Middle frontal gyrus (tissue), 1 donor: ENCODE results near the gene RIPOR3.
"Not testable (repeated sequence)": the region's sequence is repeated elsewhere in the genome, so short reads cannot be mapped to it uniquely, and the experiment has no call there.

Experiments used
- DNase-seq: peaks from one replicate; pipeline ENCODE4 v3.0.0-alpha.2; 2015; ENCODE audit warnings: low spot score; ENCODE audit errors: extremely low spot score

Gene RIPOR3

DNA sequence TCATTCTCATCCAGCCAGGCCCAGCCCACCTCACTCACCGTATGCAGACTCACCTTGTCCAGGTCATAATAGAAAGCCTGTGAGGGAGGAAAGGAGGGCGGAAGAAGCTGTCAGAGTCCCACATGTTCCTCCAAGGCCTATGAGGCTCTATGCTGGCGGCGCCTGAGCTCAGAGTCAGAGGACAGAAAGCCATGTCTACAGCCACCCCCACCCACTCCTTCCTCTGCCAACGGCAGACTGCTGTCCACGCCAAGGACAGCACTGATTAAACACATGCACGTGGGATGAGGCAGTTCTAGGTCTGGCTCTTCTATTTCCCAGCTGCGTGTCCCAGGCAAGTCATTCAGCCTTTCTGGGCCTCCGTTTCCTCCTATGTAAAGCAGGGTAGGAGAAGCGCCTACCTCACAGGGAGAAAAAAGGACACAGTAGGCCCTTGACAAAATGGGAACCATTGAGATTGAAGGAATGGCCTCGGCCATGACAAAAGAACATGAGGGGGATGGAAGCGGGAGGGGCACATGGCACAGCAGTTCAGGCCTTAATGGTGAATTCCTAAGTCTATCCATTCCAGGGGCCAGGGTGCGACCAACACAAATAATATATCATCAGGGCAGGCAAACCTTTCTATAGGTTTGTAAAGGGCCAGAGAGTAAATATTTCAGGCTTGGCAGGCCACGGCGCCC, 80.1 kb downstream of the RIPOR3 start:
- DNase-seq, result no peak

DNA sequence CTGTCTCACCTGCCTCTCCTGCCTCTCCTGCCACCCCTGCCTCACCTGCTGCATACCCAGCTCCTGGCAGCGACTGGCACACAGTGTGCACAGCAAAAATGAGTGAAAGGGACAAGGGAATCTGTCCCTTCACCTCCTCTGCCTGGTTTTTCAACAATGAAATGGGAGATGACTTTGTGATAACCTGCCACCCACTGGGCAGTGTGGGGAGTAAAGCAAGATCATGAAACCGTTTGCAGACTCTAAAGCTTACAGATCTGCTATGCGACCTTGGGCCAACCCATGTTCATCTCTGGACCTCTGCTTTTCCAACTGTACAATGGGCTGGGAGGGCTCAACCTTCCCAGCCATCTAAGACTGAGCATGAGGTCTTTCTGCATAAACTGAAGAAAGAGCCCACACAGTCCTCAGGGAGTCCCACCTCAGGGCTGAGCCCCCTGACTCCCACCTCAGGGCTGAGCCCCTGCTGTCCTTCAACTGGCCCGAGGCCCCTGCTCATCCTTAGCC, 81.1 kb downstream of the RIPOR3 start:
- no peak for DNase-seq

DNA sequence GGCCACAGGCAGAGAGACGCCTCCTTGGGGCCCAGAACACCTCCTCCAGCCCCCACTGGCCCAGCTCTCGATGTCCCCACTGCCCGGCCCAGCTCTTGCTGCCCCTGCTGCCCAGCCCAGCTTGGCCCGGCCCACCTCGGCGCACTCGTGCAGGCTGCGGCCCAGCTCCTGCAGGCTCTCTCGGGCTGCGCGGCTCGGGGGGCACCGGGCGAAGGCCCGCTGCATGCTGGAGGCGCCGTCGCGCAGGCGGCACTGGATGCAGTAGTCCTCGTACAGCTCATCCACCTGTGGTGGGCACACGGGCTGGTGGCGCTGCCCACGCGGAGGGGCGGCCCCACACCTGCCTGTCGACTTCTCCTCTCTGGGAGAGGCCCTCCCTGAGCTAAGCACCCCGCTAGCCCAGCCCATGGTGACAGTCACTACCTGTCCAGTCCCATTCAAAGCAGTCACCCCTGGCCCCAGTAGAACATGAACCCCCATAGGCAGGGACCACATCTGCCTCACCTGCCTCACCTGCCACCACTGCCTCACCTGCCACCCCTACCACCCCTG, 81.8 kb downstream of the RIPOR3 start:
- DNase-seq, result no peak

DNA sequence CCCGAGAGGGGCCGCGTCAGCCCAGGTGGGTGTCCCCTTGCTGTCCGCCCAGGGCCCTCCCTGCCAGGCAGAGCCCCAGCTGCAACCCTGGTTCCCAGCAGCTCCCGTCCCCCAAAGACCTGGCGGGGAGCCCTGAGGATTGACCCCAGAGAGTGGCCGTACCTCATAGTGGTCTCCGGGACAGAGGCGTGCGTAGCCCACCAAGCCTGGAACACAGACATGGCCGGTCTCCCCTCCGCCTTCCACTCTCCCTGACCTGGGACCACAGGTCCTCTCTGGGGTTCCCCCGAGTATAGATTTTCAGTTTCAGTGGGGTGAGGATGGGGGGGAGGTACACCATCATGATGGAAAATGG, 82.6 kb downstream of the RIPOR3 start:
- DNase-seq, result no peak

DNA sequence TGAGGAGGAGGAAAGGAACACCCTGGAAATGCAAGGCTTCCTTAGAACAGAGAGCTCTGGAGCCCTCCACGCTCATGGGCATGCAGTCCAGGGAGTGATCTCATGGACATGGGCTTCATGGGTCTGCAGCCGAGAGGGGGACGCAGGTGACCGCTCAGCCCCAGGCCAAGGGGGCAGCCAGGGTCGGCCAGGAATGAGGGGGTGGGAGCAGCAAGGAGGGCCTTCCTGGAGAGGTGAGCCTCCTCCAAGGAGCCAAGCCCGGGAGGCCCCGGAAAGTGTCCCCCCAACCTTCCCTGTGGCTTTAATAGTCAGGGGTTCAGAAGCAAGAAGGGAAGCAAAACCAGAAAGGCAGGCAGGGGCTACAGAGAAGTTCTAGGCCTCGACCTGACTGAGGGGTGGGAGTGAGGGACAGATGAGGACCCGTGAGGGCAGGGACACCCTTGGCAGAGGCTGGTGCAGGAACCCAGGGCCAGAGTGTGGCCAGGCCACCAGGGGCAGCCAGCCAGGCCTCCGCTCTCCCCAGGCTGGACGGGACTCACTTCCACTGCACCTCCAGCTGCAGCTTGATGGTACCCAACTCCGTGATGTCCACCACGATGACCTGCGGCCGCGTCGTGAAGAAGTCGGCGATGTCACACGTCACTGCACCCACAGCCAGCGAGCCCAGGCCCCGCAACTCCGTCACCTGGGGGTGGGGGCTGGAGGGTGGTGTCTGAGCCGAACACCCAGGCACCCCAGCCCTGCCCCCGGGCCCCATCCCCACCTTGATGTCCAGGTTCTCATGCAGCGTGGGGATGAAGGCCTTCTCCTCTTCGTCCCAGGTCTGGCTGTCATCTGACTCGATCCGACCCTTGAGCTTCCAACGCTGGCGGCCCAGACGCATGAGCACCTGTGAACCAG, 83.2 kb downstream of the RIPOR3 start:
- no peak for DNase-seq

DNA sequence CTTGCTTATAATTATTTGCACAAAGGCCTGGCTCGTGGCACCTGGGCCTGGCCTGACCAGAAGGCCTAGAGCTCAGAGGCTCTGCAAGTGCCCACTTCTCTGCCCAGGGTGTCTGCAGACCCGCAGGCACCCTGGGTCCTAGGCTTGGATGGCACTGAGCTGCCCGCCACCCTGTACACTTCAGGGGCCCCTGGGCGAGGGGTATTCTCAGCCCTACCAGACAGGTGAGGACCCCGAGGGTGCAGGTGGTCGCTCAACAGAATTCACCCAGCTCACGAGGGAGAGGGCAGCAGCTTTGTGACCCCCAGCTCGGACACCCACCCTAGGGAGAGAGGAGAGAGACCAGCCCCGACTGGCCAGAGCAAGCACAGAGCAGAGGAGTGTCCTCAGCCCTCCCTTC, 83.9 kb downstream of the RIPOR3 start:
- no peak for DNase-seq

DNA sequence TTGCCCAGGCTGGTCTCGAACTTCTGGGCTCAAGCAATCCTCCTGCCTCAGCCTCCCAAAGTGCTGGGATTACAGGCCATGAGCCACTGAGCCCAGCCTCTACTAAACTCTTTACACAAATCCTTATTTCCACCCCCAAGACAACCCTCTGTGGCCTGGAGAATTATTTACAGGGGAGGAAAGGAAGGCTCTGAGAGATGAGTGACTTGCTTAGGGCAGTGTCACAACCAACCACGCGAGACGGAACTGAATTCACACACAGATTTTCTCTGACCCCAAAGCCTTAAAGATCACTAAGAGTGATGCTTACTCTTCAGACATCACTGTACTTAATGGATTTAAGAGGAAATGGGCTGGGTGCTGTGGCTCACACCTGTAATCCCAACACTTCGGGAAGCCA, 86.2 kb downstream of the RIPOR3 start:
- DNase-seq, result no peak

DNA sequence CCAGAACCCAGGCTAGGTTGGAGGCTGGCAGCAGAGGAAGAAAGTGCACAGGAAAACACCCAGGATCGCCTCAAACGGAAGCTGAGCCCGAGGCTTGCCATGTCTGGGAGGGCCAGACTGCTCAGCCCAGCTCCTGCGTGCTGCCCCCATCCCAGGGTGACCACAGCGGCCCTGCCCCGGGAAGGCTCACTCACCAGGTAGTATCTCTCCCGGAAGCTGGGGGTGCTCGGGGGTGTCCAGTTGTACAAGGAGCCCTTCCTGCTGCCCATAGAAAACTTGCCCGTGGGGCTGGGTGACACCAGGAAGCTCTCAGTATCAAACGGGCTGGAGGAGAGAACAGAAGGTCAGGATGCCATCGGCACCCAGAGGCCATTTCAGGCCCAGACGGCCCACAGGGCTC, 86.9 kb downstream of the RIPOR3 start:
- DNase-seq, result no peak

DNA sequence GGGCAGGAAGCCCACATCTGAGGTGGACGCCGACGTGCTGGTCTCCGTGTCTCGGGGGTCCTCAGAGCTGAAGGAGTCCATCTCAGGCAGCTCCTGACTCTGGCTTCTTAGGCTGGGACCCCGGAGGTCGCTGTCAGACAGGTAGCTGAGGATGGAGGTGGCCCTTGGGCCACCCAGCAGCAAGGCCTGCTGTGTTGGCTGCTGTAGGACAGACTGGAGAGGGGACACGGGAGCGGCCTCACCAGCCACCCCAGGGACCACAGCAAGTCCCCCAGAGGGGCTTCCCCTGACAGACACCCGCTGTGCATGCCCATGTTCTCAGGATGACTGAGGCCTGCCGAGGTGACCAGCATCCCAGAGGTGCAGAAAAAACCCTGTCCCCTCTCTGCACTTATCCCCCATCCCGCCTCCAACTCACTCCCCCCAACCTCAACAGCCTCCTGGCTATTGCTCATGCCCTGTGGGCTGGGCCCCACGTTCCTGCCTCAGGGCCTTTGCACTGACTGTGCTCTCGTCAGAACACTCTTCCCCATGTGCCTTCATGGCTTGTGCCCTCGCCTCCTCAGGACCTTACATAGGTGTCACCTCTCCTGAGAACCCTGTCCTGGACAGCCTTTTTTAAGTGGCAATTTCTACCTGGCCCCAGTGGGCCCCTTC, 88.8 kb downstream of the RIPOR3 start:
- DNase-seq, result no peak

DNA sequence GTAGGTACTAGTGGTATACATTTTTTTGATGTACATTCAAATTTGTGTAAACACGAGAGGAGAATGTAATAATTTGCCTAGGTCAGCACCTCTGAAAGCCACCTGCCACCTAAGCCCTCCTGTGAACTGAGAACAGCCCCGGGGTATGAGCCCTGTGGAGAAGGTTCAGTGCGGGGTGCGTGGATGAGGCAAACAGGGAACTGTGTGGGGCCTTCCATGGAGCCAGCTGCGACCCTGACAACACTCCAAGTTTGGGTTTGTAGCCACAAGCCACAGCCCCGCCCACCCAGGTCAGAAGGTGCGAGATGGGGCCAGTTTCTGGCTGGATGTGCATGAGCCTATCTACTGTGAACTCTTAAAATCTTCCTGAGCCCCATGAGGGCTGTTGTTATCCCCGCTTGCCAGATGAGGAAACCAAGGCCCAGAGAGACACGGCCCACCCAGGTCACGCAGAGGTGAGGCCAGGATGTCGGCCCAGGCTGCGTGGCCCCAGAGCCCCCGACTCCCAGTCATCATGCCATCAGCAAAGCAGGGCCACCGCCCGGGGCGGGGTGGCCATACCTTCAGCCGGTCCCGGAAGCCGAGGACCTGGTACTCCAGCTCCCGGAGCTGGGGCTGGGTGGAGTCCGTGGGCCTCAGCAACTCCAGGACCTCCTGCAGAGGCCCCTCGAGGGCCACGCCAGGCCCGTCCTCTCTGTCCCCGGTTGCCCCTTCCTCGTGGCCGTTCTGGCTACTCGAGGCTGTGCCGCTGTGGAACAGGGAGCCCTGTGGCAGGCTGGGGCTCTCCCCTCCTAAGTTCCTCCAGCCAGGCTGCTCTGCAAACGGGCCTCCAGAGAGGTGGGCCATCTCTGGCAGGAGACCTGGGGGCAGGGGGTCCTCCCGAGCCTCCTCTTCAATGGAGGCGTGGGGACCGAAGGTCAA, 89.6 kb downstream of the RIPOR3 start:
- no peak for DNase-seq

DNA sequence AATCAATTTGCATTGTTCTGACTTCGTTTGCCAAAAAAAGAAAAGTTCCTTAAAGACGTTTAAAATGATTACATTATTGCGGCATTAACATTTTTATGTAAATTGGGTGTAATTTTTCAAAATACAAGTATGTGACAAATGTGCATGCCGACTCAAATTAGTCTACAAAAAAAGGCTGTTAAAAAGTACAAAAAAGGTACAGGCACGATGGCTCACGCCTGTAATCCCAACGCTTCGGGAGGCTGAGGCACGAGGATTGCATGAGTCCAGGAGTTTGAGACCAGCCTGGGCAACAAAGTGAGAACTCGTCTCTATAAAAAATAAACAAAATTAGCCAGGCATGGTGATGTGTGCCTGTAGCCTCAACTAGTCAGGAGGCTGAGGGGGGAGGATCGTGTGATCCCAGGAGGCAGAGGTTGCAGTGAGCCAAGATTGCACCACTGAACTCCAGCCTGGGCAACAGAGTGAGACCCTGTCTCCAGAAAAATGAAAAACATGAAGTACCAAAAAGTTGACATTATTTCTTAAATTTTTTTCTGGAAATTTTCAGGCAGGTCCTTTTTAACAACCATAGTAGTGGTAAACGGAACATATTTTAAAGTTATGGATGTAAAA, 91.0 kb downstream of the RIPOR3 start:
- DNase-seq, result no peak

DNA sequence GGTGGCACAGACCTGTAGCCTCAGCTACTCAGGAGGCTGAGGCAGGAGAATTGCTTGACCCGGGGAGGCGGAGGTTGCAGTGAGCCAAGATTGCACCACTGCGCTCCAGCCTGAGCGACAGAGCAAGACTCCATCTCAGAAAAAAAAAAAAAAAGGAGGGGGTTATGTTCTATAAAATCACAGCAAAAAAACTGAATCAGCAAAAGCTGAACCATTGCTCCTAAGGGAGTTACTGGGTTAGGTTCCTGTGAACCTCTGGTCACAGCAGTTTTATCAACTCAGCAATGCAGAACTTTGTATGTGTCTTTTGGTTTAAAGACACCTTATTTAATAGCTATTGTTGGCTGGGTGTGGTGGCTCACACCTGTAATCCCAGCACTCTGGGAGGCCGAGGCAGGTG, 92.6 kb downstream of the RIPOR3 start:
- DNase-seq, result not testable (repeated sequence)

DNA sequence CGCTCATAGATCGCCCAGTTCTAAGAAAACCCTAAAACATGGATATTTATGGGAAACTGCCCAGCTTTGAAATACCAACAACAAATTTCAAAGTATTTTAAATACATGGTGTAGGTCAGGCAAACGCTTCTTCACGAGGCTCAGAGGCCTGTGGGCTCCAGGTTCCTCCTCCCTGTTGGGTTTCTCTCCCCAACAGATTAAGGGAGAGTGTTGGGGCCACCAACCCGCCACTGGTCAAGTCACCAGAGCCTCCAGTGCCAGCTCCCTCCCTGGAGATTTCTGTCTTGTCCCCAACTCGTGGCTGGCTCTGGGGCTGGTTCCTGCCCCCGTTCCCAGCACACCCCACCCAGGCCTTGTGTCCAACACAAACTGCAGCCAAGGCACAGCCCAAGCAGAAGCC, 93.3 kb downstream of the RIPOR3 start:
- DNase-seq, result no peak

DNA sequence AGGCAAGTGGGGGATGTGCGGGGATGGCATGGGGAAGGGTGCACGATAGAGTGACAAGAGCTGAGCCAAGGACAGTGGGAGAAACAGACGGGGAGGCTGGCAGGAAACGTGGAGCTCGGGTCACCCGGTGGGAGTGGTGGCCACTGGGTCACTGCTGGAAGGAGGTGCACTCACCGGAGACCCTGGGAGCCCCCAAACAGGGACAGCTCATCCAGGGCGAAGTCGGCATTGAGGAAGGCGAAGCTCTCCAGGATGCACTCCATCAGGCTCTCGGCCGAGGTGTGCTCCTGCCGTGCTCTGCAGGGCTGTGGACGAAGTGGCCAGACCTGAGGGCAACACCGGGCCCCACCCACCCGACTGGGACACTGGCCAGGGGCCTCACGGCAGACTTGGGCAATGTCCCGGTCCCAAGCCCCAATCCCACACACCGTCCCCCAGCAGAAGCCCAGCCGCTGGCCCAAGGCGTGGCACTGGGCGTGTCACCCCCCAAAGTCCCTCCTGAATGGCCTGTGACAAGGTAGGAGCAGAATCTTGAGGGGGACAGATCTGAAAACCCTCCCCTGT, 93.9 kb downstream of the RIPOR3 start:
- no peak for DNase-seq

DNA sequence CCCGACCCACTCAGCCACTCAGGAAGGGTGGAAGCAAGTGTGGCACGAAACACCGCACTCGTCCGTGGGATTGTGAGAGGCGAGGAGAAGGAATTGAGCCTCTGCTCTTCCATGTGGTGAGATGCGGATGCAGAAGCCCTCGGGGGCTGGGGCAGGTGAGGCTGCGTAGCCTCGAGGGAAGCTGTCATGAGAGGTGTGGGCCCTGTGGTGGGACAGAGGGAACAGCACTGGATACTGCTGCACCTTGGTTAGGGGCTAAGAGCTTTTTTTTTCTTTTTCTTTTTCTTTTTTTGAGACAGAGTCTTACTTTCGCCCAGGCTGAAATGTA, 94.7 kb downstream of the RIPOR3 start:
- no peak for DNase-seq

DNA sequence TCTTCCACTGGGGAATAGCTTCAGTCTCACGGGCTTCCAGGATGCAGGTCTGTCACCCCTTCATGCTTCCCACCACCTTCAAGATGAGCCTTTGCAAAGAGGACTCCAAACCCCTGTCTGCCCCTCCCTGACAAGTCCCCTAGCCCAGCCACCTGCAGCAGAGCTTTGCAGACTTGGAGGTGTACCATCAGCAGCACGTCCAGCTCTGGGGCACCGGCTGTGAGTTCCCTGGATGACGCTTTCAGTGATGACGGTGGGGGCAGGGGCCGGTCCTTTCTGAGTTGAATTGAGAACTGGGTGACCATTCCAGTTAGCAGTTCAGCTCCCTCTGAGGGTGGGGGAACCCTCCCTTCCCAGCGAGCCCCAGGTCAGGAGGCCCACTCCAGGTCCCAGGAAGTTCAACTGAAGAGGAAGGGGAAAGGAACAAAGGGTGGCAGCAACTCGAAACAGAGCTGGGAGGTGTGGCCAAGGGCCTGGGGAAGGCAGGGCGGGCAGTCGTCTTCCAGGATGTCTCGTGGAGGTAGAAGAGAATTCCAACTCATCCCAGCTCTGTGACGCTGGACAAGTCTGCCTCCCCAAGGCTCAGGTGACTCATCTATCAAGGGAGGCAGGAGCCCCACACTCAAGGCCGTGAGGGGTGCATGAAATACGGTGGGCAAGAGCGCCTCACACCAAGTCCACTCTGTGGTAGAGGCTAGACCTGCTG, 95.2 kb downstream of the RIPOR3 start:
- DNase-seq, result no peak

DNA sequence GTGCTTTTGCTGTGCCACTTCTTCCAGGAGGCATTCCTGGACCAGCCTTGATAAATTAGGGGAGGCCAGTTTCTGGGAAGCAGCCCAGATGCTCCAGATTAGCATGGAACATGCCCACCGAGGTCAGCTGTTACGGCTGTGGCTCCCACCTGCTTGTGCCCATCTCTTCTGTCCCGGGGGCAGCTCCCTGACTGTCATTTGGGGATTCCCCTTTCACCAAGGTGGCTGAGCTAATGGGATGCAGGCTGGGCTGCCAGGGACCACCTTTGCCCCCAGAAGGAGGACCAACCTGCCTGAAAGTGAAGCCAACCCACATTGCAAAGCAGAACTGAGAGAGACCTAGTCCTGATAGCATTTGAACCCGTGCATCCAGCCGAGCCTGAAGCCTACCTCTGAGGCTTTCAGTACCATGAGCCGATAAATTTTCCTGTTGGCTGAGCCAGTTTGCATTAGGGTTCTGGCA, 95.9 kb downstream of the RIPOR3 start:
- no peak for DNase-seq

DNA sequence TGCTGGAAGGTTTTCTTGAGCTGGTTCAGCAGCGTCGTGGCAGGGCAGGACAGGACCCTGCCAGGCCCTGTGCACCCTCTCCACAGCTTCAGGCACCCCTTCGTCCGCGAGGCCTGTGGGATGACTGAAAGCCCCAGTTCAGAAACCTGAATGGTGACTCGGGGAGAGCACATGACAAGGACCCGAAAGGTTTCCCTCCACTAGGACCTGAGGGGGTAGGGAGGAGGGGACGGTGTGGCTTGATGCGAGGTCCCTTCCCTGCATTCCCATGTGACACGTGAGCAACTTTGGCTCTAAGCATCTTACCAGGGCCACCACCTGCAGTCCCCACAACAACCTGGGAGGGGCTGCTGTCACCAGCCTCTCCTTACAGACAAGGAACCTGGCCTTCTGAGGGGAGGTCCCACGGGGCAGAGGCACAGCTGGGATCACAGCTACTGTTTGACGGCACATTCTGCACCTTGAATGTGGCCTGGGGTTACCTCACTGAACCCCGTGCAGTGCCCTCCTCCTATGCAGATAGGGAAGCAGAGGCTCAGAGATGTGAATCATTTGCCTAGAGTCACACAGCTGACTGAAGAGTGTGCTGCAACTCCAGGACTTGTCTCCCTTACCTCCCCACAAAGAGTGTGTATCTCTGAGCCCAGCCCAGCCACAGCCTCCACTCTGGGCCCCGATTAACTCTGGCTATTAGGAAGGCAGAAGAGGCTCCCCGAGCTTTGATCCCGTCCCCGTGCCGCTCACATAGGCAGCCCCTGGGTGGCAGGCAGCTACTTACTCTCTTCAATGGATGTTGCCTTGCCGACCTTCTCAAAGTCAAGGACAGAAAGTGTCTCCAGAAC, 96.5 kb downstream of the RIPOR3 start:
- DNase-seq, result no peak

DNA sequence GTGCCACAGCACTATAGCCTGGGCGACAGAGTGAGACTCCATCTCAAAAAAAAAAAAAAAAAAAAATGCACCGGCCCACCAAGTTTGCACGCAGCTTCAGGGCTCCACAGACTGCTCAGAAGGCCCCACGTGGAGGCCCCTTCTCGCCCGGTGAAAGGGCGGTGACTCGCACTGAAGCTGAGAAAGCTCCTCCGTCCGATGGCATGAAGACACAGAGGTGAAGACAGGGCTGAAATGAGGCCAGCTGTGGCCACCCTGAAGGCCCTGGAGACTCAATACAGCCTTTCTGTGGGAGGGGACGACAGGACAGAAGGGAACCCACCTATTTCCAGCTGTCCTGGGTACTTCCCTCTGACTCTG, 97.1 kb downstream of the RIPOR3 start:
- DNase-seq, result no peak
